GM18508 (cell line): ENCODE measurements around the gene ARHGAP23.

Source experiments
- ATAC-seq: cut with Tn5 transposase; IDR thresholded peaks from one replicate; pipeline ENCODE4 v1.9.1; 2021; ENCODE audit warnings: moderate number of reproducible peaks; ENCODE audit not compliant: insufficient read depth, unreplicated experiment

Gene ARHGAP23

DNA sequence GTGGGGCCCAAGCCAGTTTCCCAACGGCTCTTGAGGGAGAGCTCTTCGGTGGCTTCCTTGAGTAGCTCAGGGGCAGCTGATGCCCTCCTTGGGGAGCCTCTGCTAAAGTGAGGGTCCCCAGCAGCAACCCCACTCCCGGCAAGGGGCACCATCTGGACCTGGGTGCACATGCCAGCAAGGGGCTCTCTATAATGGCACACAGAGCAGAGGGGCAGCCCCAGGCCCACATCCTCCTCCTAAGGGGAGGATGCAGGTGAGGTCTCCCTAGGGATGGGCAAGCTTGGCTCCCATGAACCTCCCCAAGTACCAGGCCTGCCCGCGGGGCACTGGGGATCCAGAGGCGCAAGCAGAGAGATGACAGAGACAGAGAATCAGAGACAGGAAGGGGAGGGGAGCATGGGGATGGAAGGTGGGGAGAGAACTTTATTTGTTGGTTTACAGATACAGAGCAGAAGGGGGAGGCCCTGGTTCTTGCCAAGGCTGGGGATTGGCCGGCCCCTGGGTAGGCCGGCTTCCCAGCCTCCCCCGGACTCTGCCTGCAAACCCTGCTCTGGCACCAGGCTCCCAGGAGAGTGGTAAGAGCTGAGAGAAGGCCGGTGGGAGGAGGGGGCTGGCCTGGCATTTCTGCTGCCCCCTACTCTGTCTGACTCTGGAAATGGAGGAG, 116.0 kb downstream of the ARHGAP23 start:
- no peak for ATAC-seq

- no peak for ATAC-seq
Observed at GRCh38 chr17:38544839-38545209, 116.6 kb downstream of the ARHGAP23 start.

DNA sequence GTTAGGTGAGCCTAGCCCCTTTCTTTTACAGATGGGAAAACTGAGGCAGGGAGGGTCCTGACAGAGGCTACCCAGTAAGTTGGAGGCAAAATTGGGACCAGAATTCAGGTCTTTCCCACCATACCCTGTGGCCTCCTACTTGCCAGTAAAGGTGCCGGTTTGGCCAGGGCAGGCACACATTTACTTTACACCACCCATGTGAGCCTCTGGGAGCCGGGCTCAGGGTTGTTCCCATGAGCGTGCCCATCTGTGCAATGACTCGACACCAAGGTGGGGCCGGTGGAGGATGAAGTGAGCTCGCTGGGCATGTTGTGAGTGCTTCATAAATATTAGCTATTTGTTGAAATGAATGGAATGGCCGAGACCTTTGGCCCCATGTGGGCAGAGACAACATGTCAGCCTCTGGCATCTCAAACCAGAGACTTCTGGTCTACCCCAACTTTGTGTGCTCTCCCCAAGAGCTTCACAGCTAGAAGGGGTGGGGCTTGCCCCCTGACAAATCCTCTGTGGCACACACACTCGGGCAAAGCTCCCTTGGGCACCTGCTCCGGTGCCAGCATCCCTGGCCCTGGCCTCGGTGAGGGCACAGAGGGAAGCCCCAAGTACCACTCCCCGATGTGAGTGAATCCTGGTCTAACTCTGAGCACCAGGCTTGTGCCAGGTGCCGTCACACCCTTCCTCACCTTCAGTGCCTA, 117.4 kb downstream of the ARHGAP23 start:
- ATAC-seq, result no peak

- no peak for ATAC-seq
Observed at GRCh38 chr17:38546396-38546795, 118.1 kb downstream of the ARHGAP23 start.

GRCh38 chr17:38547444-38547843, 119.2 kb downstream of the ARHGAP23 start:
- ATAC-seq, result no peak

- no peak for ATAC-seq
Observed at GRCh38 chr17:38549285-38549684, 121.0 kb downstream of the ARHGAP23 start.

GRCh38 chr17:38550661-38551060, 122.4 kb downstream of the ARHGAP23 start:
- no peak for ATAC-seq

DNA sequence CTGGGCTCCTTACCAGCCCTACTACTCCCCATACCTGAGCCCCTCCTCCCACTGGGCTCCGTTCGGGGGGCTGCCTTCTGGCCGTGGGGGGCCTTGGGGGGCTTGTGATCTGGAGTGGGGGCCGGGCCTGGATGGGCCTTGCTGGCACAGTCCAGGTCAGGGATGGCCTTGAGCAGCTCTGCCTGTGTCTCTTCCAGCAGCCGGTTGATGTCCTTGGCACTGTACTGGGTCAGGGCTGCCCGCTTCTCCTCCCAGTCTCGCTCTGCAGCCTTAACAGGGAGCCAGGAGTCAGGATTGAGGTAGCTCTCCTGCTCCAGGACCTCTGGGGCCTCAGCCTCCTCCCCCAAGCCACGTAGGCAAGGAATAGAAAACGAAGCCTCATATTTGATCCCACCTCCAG, 122.9 kb downstream of the ARHGAP23 start:
- ATAC-seq, result no peak

GRCh38 chr17:38552343-38552742, 124.1 kb downstream of the ARHGAP23 start:
- no peak for ATAC-seq

- ATAC-seq, result no peak
Observed at GRCh38 chr17:38554430-38555350, 126.4 kb downstream of the ARHGAP23 start.

- ATAC-seq, result no peak
Observed at GRCh38 chr17:38556239-38556638, 128.0 kb downstream of the ARHGAP23 start.

- no peak for ATAC-seq
Observed at GRCh38 chr17:38557396-38557795, 129.1 kb downstream of the ARHGAP23 start.

- ATAC-seq, result no peak
Observed at GRCh38 chr17:38557836-38558727, 129.8 kb downstream of the ARHGAP23 start.

- ATAC-seq, result no peak
Observed at GRCh38 chr17:38558728-38559050, 130.4 kb downstream of the ARHGAP23 start.

DNA sequence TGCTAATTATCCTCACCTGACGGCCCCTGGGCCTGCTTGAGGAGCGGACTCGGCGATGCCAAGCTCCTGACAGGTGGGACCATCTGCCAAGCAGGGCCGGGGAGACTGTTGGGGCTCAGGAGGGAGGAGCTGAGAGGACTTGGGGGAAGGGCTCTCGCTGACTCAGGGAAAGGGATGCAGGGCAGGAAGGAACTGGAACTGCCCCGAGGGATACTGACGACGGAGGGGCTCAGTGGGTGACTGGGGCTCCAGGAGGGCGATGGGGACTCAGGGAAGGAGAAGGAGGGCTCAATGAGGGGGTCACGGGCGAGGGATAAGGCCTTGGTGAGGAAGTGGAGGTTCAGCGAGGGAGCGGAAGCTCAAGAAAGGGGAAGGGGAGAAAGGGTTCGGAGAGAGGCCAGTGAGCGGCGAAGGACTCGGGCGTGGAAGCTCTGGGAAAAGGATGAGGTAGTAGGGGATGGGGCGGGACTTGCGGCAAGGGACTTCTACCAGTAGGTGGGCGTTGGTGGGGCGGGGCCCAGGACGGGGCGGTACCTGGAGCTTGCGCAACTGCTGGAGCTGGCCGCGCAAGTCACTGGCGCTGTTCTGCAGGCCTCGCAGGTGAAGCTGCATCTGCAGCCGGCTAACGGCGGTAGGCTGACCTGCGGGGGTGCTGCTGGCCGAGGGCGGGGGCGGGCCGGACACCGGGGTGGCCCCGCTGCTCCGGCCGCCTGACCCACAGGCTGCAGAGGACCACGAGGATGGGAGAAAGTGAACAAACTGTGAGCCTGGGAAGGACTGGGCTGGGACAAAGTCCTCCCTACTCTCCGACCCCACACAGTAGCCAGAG, 131.0 kb downstream of the ARHGAP23 start:
- no peak for ATAC-seq

DNA sequence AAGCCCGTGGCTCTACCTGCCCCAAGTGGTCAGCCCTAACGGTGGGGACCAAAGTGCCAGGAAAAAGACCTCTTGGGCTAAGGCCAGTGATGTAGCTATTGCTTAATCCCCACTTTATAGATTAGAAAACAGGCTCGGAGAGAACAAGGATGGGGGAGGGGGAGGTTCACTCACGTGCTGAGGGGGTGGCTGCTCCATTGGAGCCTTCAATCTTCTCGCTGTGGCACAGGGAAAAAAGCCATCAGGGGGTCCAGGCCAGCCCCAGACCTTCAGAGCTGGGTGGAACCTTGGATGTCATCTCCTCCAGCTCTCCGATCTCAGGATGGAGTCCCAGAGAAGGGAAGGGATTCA, 131.6 kb downstream of the ARHGAP23 start:
- no peak for ATAC-seq

DNA sequence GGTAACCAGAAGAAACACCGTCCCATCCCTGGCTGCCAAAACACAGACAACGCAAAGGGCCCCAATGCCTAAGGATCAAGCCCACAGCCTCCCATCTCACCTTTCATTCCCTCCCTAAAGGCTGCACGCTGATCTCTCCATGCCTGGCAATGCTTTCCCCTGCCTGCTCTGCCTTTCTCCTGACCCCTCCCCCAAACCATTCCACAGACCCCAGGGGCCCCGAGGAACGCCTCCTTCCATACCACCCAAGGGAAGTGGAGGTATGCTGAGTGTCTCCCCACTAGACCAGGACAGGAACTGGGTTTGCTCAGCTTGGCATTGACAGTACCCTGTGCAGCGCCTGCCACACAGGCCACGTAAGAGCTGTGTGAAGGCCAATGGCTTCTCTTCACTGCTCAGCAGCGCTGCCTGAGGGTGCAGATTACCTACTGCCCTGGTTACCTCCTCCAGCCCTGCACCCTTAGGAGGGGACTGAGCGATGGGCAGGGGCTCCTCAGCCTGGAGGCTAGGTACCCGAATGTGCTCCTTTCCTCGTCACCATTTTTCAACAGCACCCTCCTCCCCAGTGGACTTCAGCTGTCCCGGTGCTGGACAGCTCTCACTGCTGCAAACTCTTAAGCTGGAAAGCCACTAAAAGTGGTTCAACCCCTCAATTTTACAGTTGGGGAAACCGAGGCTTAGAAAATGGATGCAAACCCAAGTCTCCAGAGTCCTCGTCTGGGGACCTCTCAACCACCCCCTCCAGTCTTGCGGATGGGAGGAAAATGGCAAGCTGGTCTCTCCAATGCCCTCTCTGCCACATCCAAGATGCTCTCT, 132.4 kb downstream of the ARHGAP23 start:
- no peak for ATAC-seq

- ATAC-seq, result no peak
Observed at GRCh38 chr17:38561416-38562214, 133.4 kb downstream of the ARHGAP23 start.
